ENCODE results near the gene PSMD2. TPM values are rescaled to one million over a fixed set of nuclear protein-coding genes. Genes with fewer than 3 reads are reported as not detected.
A peak's percentile ranks its signal among the peaks of the same experiment; 100 is the strongest.

Gene PSMD2
- total and polyA plus RNA-seq, 2 of the 8 experiments (the other 6 are each of a cell fraction or from before 2014, with no cell fraction given): 350 to 363 TPM

- H3K27me3 ChIP-seq (replicated peaks in 1 of 4; ENCODE audit: control insufficient read depth in 3 of 4, extremely low read depth in 1 of 4, insufficient read depth in 3 of 4, low read length in 3 of 4): no peaks in the 10 kb centered on the region
- no peak overlapping the region for H2AFZ ChIP-seq (ENCODE audit: low read length)
- no peak overlapping the region for H3K4ac ChIP-seq (replicated peaks; ENCODE audit: insufficient read length, low read depth, low read length)
- H2BK20ac ChIP-seq (ENCODE audit: low read length): no peak overlapping the region
- peak overlapping the region in 2 of 4 experiments; percentile 2 to 37; a peak in 2 of 7 replicates for H3K9ac ChIP-seq (replicated peaks in 1 of 4; ENCODE audit: extremely low read depth in 1 of 4, low read depth in 3 of 4, low read length in 3 of 4)
- H3K36me3 ChIP-seq (ENCODE audit: control insufficient read depth in 2 of 4, insufficient read depth in 4 of 4, low read length in 3 of 4): no peaks in the 10 kb centered on the region
- no peaks in the 10 kb centered on the region for H3K9me3 ChIP-seq (ENCODE audit: insufficient read depth in 2 of 2, low read depth in 1 of 2, low read length in 1 of 2)
- no peak overlapping the region for H2BK12ac ChIP-seq (ENCODE audit: low read depth, low read length)
- H4K20me1 ChIP-seq (replicated peaks in 1 of 2; ENCODE audit: control insufficient read depth in 1 of 2, insufficient read depth in 2 of 2, low read length in 2 of 2): no peaks in the 10 kb centered on the region
- no peak overlapping the region for H2BK120ac ChIP-seq (replicated peaks; ENCODE audit: low read depth, low read length)
- no peak overlapping the region for H4K5ac ChIP-seq (ENCODE audit: insufficient read length, low read depth, low read length)
- no peak overlapping the region for H3K27ac ChIP-seq (ENCODE audit: low read depth, low read length)
- FAIRE-seq (no peak), DNase-seq (ENCODE audit: low read depth in 1 of 2, low spot score in 2 of 2) (no peak)
- H3K4me1 ChIP-seq (replicated peaks in 1 of 4; ENCODE audit: control insufficient read depth in 3 of 4, insufficient read depth in 4 of 4, low read length in 3 of 4): no peaks in the 10 kb centered on the region
- H3K18ac ChIP-seq (ENCODE audit: extremely low read depth, low read length): no peak overlapping the region
- H3K4me3 ChIP-seq (ENCODE audit: extremely low read depth in 1 of 4, insufficient read depth in 2 of 4, low read depth in 3 of 4, low read length in 4 of 4): no peak overlapping the region
- no peak overlapping the region for H3K4me2 ChIP-seq (ENCODE audit: insufficient read depth in 1 of 2, low read depth in 2 of 2, low read length in 2 of 2)
- H2BK5ac ChIP-seq (ENCODE audit: low read depth, low read length): no peak overlapping the region
- no peak overlapping the region for H2AK5ac ChIP-seq (ENCODE audit: low read depth, low read length)
- 92% methylated on average over 20 of the region's 21 CpGs; no CpG with 5 or more reads in 1 of the 2 experiments for WGBS, 2 experiments (ENCODE audit: extremely low coverage in 1 of 2, insufficient coverage in 1 of 2, insufficient read length in 1 of 2, insufficient replicate concordance in 2 of 2, low coverage in 1 of 2, low lambda C conversion rate in 2 of 2, missing lambda C conversion rate in 1 of 2)
- no peak overlapping the region for H3K56ac ChIP-seq (replicated peaks; ENCODE audit: insufficient read length, low read depth, low read length)
- H3K14ac ChIP-seq (ENCODE audit: insufficient read length): no peak overlapping the region
- no peak overlapping the region; the same call in 1 of the 2 replicates for H4K8ac ChIP-seq (ENCODE audit: extremely low read depth, insufficient read depth, low read length)
- CTCF ChIA-PET (ENCODE audit: partially characterized antibody): interaction anchor here (0.6 to 8.3 kb wide), 10 partner anchors 9 to 394 kb away, joined by 3 to 52 read pairs (median 4); partner anchors contain the start of genes EEF1AKMT4 and VWA5B2
- no peaks in the 10 kb centered on the region for H3K79me2 ChIP-seq (ENCODE audit: control insufficient read depth in 1 of 2, insufficient read depth in 2 of 2, low read length in 2 of 2)
- H3K23me2 ChIP-seq (ENCODE audit: low read depth, low read length): no peaks in the 10 kb centered on the region
- no peaks in the 10 kb centered on the region for H3K79me1 ChIP-seq (ENCODE audit: low read depth, low read length)
- H2BK15ac ChIP-seq (ENCODE audit: low read length): no peak overlapping the region; the same call in 1 of the 2 replicates
- no peak overlapping the region for H3K23ac ChIP-seq (ENCODE audit: insufficient read length)
- no peak overlapping the region for H4K91ac ChIP-seq (replicated peaks; ENCODE audit: insufficient read length, low read length)
- POLR2A ChIA-PET (ENCODE audit: partially characterized antibody): interaction anchor here (0.6 to 1.3 kb wide), 3 partner anchors 29 to 71 kb away, joined by 3 read pairs; no protein-coding TSS in a partner anchor
These were observed 7.1 kb upstream of the PSMD2 start for GRCh38 chr3:184291738-184292445.

All from H1 (cell line).